Measurements from ENCODE around the gene SEC16A. TPM values are rescaled to one million over a fixed set of nuclear protein-coding genes. Genes with fewer than 3 reads are reported as not detected.

Gene SEC16A
- total RNA-seq, 1 donor from 2014 or later: 23.4 TPM

DNA sequence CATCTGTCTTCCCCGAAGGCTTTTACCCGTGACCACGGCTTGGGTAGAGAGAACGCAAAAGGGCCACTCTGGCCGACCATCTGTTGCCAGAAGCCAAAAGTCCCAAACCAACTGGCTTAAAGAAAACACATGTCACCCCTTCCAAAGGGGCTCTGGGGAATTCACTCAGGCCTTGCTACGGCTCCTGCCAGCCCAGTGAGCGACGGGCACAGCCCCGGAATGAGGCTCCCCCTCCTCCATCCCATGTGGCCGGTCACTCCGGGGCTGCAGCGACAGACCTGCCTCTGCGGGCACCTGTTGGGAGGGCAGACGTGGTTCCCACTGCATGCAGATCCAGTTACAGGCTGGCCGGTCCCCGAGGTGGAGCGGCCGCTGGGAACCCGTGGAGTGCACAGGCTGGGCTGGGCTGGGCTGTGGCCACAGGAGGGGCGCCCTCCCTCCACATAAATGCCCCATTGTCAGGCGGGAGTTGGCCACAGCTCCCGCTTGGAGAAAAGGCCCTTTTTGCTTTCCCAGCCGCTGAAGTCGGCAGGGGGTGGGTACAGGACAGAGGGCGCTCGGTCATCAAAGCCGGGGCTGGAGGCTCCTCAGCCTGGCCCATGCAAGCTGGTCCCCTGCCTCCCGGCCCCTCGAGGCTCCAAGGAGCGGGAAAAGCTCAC, 43.1 kb upstream of the SEC16A start:
- peaks cover 99% of the 10 kb centered on the region for H3K4me1 ChIP-seq

DNA sequence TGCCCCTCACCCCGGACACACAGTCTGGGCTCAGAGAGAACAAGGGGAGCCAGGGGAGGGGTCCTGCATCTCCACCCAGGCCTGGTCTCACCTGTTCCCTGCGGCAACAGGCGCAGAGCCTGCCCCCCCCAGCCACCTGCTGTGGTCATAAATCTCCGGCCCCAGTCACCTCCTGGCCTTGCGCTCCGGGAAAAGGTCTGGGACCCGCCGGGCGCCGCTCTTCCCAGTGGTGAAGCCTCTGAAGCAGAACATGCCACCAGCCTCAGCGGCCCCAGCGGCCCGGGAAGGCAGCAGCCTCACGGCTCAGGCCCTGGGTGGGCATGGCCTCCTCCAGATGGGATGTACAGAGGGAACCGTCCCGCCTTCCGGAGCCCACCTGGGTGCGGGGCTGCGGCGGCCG, 42.4 kb upstream of the SEC16A start:
- intact Hi-C loops (cut with micrococcal nuclease): no loop called here
- peak overlapping the region; percentile 84 for H3K27ac ChIP-seq (replicated peaks)
- H3K4me3 ChIP-seq: no peak overlapping the region
- H3K4me1 ChIP-seq: peaks cover 96% of the 10 kb centered on the region
- H3K9me3 ChIP-seq (replicated peaks): no peaks in the 10 kb centered on the region
- H3K27me3 ChIP-seq (ENCODE audit: low read depth): no peaks in the 10 kb centered on the region
- peaks cover 19% of the 10 kb centered on the region for H3K36me3 ChIP-seq
- no peak for DNase-seq
- TF ChIP-seq, protein P1, sequence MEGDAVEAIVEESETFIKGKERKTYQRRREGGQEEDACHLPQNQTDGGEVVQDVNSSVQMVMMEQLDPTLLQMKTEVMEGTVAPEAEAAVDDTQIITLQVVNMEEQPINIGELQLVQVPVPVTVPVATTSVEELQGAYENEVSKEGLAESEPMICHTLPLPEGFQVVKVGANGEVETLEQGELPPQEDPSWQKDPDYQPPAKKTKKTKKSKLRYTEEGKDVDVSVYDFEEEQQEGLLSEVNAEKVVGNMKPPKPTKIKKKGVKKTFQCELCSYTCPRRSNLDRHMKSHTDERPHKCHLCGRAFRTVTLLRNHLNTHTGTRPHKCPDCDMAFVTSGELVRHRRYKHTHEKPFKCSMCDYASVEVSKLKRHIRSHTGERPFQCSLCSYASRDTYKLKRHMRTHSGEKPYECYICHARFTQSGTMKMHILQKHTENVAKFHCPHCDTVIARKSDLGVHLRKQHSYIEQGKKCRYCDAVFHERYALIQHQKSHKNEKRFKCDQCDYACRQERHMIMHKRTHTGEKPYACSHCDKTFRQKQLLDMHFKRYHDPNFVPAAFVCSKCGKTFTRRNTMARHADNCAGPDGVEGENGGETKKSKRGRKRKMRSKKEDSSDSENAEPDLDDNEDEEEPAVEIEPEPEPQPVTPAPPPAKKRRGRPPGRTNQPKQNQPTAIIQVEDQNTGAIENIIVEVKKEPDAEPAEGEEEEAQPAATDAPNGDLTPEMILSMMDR (IDR thresholded peaks at IDR 0.05; ENCODE audit: borderline replicate concordance): no peak

More for the DNA sequence above, 43.1 kb upstream of the SEC16A start:
- Histone ChIP-seq H3K36me3 (peaks cover 19% of the 10 kb centered on the region), H3K27ac (replicated peaks) (peak overlapping the region; percentile 84), H3K9me3 (replicated peaks) (no peaks in the 10 kb centered on the region), H3K4me3 (peak overlapping the region; percentile 21), H3K27me3 (ENCODE audit: low read depth) (no peaks in the 10 kb centered on the region)
- TF ChIP-seq, protein P1 (IDR thresholded peaks at IDR 0.05; ENCODE audit: borderline replicate concordance): no peak
- intact Hi-C loops (cut with micrococcal nuclease): no loop called here
- DNase-seq: no peak

DNA sequence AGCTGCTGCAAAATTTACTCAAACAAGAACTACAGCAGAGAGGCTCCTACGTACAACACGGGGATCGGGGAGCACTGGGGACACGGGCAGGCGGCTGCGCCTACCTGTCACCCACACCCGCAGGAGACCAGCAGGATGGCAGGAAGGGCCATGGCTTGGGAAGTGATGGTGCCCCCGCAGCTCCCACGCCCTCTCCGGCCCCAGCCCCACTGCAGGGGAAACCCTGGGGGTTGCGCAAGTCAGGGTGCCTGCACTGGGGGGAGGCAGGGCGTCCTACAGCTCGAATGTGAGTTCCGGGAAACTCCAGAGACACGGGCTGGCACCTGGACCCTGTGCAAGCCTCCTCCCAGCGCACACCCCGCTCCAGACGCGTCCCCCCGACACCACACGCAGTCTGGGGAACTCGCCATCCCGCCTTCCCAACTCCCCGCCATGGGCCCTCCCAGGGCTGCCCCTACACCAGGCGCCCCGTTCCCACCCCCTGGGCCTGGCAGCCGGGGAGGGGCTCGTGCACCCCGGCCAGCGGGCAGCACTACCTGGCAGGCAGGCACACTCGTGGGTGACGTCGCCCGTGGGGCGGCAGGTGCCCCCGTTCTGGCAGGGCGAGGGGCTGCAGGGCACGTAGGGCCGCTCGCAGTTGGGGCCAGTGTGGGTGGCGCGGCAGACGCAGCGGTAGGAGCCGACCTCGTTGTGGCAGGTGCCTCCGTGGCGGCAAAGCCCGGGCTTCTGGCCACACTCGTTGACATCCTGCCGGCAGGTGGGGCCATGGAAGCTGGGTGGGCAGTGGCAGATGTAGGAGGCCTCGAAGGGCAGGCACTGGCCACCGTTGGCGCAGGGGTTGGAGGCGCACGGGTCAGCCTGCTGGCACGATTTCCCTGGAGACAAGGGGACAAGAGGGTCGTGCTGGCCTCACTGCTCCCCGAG, 39.7 kb upstream of the SEC16A start:
- intact Hi-C loops (cut with micrococcal nuclease): no loop called here
- DNase-seq: no peak
- H3K27ac ChIP-seq (replicated peaks): peak overlapping the region; percentile 45
- H3K9me3 ChIP-seq (replicated peaks): no peaks in the 10 kb centered on the region
- H3K4me1 ChIP-seq: peaks cover 70% of the 10 kb centered on the region
- H3K36me3 ChIP-seq: peaks cover 43% of the 10 kb centered on the region
- TF ChIP-seq, protein P1 (IDR thresholded peaks at IDR 0.05; ENCODE audit: borderline replicate concordance): no peak
- no peak overlapping the region for H3K4me3 ChIP-seq
- H3K27me3 ChIP-seq (ENCODE audit: low read depth): no peaks in the 10 kb centered on the region

DNA sequence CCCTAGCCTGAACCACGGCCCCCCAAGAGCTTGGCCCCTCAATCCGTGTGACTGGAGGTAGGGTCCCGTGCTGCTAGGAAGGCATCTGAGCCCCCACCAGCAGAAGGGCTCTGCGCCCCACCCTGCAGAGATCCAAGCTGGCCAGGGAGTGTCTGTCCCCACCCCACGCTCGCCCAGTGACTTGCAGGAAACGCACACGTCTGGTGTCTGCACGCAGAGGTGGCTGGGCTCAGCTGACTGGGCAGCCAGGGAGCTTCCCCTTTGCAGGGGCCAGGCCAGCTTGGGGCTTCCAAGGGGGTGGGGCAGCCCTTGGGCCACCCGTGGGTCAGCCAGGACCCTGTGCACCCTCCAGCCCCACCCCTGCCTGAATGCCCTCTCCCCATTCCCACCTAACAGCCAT, 38.7 kb upstream of the SEC16A start:
- Histone ChIP-seq H3K27me3 (ENCODE audit: low read depth) (no peaks in the 10 kb centered on the region), H3K27ac (replicated peaks) (peak overlapping the region; percentile 45), H3K9me3 (replicated peaks) (no peaks in the 10 kb centered on the region), H3K36me3 (peaks cover 54% of the 10 kb centered on the region), H3K4me3 (no peak overlapping the region), H3K4me1 (peaks cover 59% of the 10 kb centered on the region)
- TF ChIP-seq, protein P1 (IDR thresholded peaks at IDR 0.05; ENCODE audit: borderline replicate concordance): no peak
- peak; percentile 48 for DNase-seq
- intact Hi-C loops (cut with micrococcal nuclease): no loop called here

DNA sequence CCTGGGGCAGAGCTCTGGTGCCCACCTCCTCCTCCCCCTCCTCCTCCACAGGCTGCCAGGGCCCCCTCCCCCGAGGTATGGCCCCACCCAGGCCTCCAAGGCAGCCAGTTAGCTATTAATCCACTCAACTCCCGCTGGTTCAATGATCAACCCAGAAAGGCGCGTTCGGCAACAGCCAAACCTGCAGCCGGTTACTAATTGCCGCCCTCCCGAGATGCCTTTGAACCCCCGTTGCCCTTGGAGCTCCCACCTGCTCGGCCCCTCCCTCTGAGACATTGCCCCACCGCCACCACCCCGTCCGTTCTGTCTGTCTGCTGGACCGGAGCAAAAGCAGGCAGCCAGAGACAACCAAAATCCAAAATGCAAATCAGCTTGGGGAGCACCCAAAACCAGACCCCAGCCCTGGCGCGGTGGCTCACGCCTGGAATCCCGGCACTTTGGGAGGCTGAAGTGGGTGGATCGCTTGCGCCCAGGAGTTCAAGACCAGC, 37.3 kb upstream of the SEC16A start:
- H3K4me1 ChIP-seq: peaks cover 49% of the 10 kb centered on the region

More for the DNA sequence above, 37.3 kb upstream of the SEC16A start:
- intact Hi-C loops (cut with micrococcal nuclease): no loop called here
- Histone ChIP-seq H3K4me3 (no peak overlapping the region), H3K27me3 (ENCODE audit: low read depth) (no peaks in the 10 kb centered on the region), H3K36me3 (peaks cover 67% of the 10 kb centered on the region), H3K9me3 (replicated peaks) (no peaks in the 10 kb centered on the region), H3K27ac (replicated peaks) (no peak overlapping the region)
- DNase-seq: no peak
- TF ChIP-seq, protein P1 (IDR thresholded peaks at IDR 0.05; ENCODE audit: borderline replicate concordance): no peak

Data from left ventricle myocardium inferior (tissue), 1 donor.